Right lobe of liver (tissue), 4 donors: ENCODE results near the gene MTA1.

Experiments used
- CTCF ChIP-seq, 4 donors: fragments of 200-600 bp in 3 of 4; fragments of 450-650 bp in 1 of 4; IDR thresholded peaks; one replicate each; pipeline versions ENCODE4 v1.5.1 to v1.8.0; 2016 to 2022; ENCODE audit warnings: antibody characterized with exemption in 4 of 4, mild to moderate bottlenecking in 2 of 4
- POLR2A ChIP-seq: fragments of 450-650 bp; IDR thresholded peaks from one replicate; pipeline ENCODE4 v1.6.1; 2017; ENCODE audit warnings: antibody characterized with exemption, mild to moderate bottlenecking
- donor health status: DM: no; HTN: no; CAD: no.
- donor health status: DM: no; HTN: no; CAD: no.
- donor health status: DM: no; HTN: yes; CAD: no.

GRCh38 chr14:105491366-105491973 lies 71.8 kb downstream of the MTA1 start:
- TF ChIP-seq CTCF (IDR thresholded peaks at IDR 0.05) (no peak), POLR2A (peak; percentile 13)
